ENCODE data around the gene SPTA1.

DNA sequence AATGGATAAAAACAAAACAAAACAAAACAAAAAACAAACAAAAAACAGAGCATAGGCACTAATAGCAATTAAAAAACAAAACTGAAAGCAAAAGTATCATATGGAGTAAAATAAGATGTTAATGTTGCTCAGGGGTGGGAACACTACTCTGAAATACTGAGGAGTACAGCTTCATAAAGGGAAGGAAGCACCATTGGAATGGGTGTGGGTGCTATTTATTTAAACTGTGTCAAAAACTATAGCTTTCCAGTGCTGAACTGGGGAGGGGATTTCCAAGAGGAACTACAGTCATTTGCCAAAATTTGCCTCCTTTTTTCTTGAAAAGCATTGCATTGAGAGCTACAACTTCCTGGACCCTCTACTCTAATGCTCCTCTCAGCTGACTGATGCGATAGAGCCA is 40.0 kb downstream of the SPTA1 start:
- TF ChIP-seq, protein P1, sequence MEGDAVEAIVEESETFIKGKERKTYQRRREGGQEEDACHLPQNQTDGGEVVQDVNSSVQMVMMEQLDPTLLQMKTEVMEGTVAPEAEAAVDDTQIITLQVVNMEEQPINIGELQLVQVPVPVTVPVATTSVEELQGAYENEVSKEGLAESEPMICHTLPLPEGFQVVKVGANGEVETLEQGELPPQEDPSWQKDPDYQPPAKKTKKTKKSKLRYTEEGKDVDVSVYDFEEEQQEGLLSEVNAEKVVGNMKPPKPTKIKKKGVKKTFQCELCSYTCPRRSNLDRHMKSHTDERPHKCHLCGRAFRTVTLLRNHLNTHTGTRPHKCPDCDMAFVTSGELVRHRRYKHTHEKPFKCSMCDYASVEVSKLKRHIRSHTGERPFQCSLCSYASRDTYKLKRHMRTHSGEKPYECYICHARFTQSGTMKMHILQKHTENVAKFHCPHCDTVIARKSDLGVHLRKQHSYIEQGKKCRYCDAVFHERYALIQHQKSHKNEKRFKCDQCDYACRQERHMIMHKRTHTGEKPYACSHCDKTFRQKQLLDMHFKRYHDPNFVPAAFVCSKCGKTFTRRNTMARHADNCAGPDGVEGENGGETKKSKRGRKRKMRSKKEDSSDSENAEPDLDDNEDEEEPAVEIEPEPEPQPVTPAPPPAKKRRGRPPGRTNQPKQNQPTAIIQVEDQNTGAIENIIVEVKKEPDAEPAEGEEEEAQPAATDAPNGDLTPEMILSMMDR (conservative IDR thresholded peaks at IDR 0.05 in 1 of 2, IDR thresholded peaks at IDR 0.05 in 1 of 2; ENCODE audit: extremely low read depth in 1 of 2, insufficient read depth in 1 of 2, low read depth in 1 of 2, low read length in 2 of 2) = no peak
- no peak for TF ChIP-seq EZH2 (IDR thresholded peaks at IDR 0.05; ENCODE audit: borderline replicate concordance, low read length)

All from mammary epithelial cell (primary cell).